Large intestine (tissue), 3 donors: Measurements from ENCODE around the gene EFNB1. TPM values are rescaled to one million over a fixed set of nuclear protein-coding genes. Genes with fewer than 3 reads are reported as not detected.

Source experiments
- DNase-seq, 2 donors: peaks; one replicate each; pipeline versions ENCODE4 v3.0.0 to v3.0.0-alpha.2; 2013
- H3K27ac ChIP-seq: one replicate; pipeline ENCODE4 v1.5.1; 2013; ENCODE audit warnings: low read length
- H3K27me3 ChIP-seq: 2 replicates; pipeline ENCODE4 v1.6.1; 2013; ENCODE audit warnings: low read length; ENCODE audit not compliant: control insufficient read depth, insufficient read depth
- H3K36me3 ChIP-seq: 2 replicates; pipeline ENCODE4 v1.6.1; 2013; ENCODE audit warnings: low read length; ENCODE audit not compliant: control insufficient read depth, insufficient read depth
- H3K4me1 ChIP-seq: one replicate; pipeline ENCODE4 v1.6.1; 2013; ENCODE audit warnings: low read length; ENCODE audit not compliant: control insufficient read depth, insufficient read depth
- H3K4me3 ChIP-seq: one replicate; pipeline ENCODE4 v1.5.1; 2013; ENCODE audit warnings: low read length
- H3K9me3 ChIP-seq: one replicate; pipeline ENCODE4 v1.6.1; 2013; ENCODE audit warnings: mild to moderate bottlenecking, low read depth, low read length, moderate library complexity; ENCODE audit not compliant: control insufficient read depth
- WGBS: methylation state at CpG from one replicate; pipeline ENCODE4 v1.1.5; 2013; ENCODE audit warnings: low lambda C conversion rate; ENCODE audit not compliant: insufficient coverage; 5-methylcytosine and 5-hydroxymethylcytosine counted together
- polyA plus RNA-seq: library from polyadenylated mRNA; unstranded; fragments of 120-200 nt; gene quantifications from one replicate; pipeline ENCODE4 v1.2.1, GENCODE V29; 2013

The EFNB1 gene
- polyA plus RNA-seq, 1 donor = 25.4 TPM

DNA sequence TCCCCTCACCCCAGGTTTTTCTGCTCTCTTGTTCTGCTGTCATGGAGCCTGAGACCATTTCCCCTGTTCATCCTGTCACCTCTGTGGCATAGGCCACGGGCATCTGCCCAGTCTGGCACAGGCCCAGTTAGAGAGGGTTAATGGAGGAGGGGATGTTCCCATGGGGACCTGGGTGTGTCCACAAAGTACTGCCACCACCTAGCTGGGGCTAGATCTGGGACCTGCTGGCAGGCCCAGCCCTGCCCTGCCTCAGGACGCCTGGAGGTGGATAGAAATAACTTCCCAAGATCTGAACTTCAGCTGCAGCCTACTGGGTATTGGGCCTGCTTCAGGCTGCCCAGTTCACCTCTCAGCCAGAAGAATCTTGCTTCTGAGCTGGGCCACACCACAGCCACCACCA is 13.5 kb downstream of the EFNB1 start:
- Histone ChIP-seq H3K4me1 (peaks cover 60% of the 10 kb centered on the region), H3K27me3 (no peaks in the 10 kb centered on the region), H3K36me3 (peaks cover 39% of the 10 kb centered on the region), H3K9me3 (peaks cover 3% of the 10 kb centered on the region), H3K27ac (peak overlapping the region; percentile 53), H3K4me3 (no peak overlapping the region)
- DNase-seq = no peak
- no CpG with 5 or more reads among the region's 2 CpGs for WGBS

DNA sequence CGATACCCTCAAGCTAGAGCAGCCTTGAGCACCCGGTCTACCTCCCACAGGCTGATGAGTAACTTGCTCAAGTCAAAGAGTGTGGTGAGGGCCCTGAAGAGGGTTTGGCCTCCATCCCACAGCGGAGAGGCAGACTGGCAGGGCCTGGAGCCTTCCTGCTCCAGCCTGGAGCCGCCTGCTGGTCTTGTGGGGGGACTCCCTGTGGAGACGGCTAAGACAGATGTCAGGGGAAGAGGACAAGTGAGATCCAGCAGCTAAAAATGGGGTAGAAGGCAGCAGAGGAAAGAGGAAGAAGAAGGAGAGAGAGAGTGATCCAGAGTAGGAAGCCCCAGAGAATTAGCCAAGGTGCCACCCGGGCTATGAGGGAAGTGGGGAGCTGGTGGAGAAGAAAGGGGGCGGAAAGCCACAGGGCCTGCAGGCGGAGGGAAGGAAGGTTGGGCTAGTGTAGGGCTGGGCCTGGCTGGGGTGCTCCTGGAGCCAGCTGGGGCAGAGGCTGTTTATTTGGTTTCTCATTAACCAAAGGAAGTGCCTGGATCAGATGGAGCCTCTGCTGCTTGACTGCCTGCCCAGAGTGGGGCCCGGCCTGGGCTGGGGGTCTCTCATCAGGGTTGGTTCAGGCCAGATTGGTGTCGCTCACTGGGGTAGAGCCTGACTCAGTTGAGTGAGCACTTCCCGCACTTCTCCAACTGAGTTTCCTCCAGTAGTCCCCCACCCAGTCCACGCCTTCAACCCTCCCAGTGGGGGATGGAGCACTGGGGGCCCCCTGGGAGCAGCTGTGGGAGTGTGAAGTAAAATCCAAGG is 14.2 kb downstream of the EFNB1 start:
- H3K9me3 ChIP-seq = peaks cover 3% of the 10 kb centered on the region
- H3K4me3 ChIP-seq = no peak overlapping the region
- H3K4me1 ChIP-seq = peaks cover 56% of the 10 kb centered on the region
- H3K36me3 ChIP-seq = peaks cover 39% of the 10 kb centered on the region
- DNase-seq = no peak
- WGBS = no CpG with 5 or more reads among the region's 12 CpGs
- H3K27me3 ChIP-seq = no peaks in the 10 kb centered on the region
- H3K27ac ChIP-seq = peak overlapping the region; percentile 53

DNA sequence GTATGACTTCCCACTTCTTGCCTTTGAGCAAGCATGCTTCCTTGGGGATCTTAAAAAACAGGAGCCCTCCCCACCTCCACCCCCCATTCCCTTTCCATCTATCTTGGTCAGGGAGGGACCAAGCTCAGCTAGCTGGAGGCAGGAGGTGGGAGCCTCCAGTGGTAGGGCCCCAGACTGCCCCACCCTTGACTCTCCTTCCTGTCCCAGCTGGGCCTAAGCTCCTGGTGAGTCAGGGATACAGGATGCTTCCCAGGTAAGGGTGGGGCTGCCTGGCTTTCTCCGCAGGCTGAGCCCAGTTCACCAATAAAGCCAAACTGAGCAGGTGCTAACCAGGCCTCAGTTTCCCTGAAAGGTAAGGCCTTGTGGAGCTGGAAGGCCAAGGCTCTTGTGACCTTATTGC is 15.2 kb downstream of the EFNB1 start:
- Histone ChIP-seq H3K4me3 (no peak overlapping the region), H3K4me1 (peaks cover 54% of the 10 kb centered on the region), H3K27ac (peak overlapping the region; percentile 38), H3K36me3 (peaks cover 34% of the 10 kb centered on the region), H3K27me3 (no peaks in the 10 kb centered on the region), H3K9me3 (peaks cover 3% of the 10 kb centered on the region)
- WGBS = no CpG with 5 or more reads among the region's 1 CpG
- DNase-seq = no peak

DNA sequence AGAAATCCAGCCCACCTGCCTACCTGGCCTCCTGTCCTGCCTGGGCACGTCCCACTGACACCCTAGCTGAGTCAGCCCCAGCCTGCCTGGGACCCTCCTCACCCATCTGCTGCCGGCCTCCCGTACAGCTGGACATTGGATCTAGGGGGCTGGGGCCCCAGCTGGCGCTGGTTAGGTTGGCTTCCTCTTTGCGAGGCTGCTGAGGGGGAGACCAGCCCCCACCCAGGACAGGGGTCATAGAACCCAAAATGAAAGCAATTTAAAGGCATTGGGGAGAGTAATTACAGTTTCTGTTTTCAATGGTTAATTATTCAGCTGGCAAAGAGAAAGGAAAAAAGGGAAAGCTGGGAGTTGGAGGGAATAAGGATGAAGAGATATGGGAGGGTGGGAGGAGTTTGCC is 15.8 kb downstream of the EFNB1 start:
- peaks cover 49% of the 10 kb centered on the region for H3K4me1 ChIP-seq
- no peaks in the 10 kb centered on the region for H3K27me3 ChIP-seq
- H3K4me3 ChIP-seq = no peak overlapping the region
- no CpG with 5 or more reads among the region's 5 CpGs for WGBS
- peaks cover 28% of the 10 kb centered on the region for H3K36me3 ChIP-seq
- no peak for DNase-seq
- peak overlapping the region; percentile 38 for H3K27ac ChIP-seq
- H3K9me3 ChIP-seq = peaks cover 3% of the 10 kb centered on the region

DNA sequence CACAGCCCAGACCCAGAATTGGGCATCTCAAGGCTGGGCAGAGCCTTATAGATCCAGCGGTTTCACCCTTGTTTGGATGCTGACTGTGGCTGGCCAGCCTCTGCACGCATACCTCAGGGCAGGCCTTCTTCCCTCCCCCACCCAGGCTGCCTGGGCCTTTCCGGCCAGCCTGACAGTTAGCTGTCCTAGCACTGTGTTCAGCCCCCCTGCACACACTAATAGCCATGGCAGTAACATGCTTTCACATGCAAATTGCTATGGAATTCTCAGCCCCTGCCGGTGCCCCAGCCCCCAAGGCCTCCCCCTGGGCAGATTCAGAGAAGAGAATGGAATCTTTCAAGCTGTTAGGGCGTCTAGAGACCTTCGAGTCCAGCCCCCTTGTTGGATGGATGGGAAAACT is 17.7 kb downstream of the EFNB1 start:
- no peak for DNase-seq
- peaks cover 40% of the 10 kb centered on the region for H3K4me1 ChIP-seq
- H3K36me3 ChIP-seq = peaks cover 9% of the 10 kb centered on the region
- no peak overlapping the region for H3K4me3 ChIP-seq
- peaks cover 3% of the 10 kb centered on the region for H3K9me3 ChIP-seq
- no CpG with 5 or more reads among the region's 6 CpGs for WGBS
- no peaks in the 10 kb centered on the region for H3K27me3 ChIP-seq
- H3K27ac ChIP-seq = no peak overlapping the region

DNA sequence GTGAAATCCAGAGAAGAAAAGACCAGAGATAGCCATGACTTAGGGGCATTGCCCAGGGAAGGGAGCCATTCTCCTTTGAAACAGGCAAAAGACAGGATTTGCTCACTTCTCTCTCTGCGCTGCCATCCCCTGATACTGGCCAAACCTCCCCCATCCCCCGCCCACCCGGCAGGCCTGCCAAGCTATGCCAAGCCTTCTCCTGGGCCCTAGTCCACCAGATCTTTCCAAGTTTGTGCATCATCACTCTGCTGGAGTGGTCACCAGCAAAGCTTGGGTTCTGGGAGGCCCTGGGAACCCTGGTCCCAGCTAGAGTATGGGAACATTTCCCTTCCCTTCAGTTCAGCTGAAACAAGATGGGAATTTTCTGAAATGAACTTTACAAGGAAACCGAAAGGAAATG is 18.4 kb downstream of the EFNB1 start:
- no peaks in the 10 kb centered on the region for H3K27me3 ChIP-seq
- WGBS = no CpG with 5 or more reads among the region's 4 CpGs
- H3K4me1 ChIP-seq = peaks cover 38% of the 10 kb centered on the region
- H3K4me3 ChIP-seq = no peak overlapping the region
- H3K27ac ChIP-seq = no peak overlapping the region
- peaks cover 9% of the 10 kb centered on the region for H3K36me3 ChIP-seq
- H3K9me3 ChIP-seq = peaks cover 3% of the 10 kb centered on the region
- no peak for DNase-seq

DNA sequence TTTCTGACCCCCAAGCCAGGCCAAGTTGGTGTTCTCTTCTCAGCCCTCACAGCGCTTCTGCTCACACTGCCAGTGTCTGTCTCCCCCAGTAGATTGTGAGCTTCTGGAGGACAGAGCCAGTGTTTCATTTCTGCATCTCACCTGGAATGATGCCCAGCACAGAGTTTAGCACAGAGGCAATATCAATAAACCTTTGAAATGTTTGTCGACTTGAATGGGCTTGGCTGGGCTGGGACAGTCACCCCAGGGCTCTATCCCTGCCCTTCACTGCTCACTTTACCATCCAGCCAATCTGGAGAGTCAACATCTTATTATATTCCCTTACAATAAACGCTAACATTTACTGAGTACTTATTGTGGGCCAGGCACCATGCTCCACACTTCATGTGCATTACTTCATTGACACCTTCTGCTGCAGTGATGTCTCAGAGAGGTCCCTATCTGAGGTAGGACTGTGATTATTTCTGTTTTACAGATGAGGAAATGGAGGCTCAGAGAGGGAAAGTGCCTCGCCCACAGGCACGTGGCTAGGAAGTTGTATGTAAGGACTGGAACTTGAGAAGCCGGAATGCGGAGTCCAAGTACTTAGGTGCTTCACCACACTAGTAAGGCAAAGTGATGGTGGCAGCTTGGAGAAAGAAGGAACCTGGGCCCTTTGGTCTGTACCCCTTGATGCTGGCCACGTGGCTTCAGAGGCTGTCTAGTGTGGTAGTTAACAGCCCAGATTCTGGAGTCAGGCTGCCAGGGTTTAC is 19.5 kb downstream of the EFNB1 start:
- H3K27ac ChIP-seq = no peak overlapping the region
- H3K9me3 ChIP-seq = no peaks in the 10 kb centered on the region
- no peak overlapping the region for H3K4me3 ChIP-seq
- peaks cover 7% of the 10 kb centered on the region for H3K36me3 ChIP-seq
- no peaks in the 10 kb centered on the region for H3K27me3 ChIP-seq
- DNase-seq = no peak
- peaks cover 26% of the 10 kb centered on the region for H3K4me1 ChIP-seq
- no CpG with 5 or more reads among the region's 8 CpGs for WGBS

DNA sequence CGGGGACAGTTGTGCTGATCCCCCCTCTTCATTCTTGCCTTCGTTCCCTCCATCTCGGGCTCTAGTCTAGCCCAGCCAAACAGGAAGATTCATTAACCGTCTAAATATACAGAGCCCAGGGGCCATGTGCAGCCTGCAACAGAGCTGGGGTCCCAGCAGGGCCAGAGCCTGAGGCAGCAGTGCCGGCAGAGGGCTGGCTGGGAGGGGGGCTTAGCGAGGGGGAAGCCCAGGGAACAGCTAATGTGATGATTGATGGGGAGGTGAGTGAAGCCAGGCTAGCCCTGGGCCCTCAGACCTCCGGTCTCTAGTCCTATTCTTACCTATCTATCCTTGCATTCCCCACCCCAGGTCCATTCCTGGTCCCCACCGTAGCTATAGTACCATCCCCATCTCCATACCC is 22.3 kb downstream of the EFNB1 start:
- no peak overlapping the region for H3K4me3 ChIP-seq
- H3K36me3 ChIP-seq = no peaks in the 10 kb centered on the region
- H3K27ac ChIP-seq = no peak overlapping the region
- no peaks in the 10 kb centered on the region for H3K27me3 ChIP-seq
- H3K4me1 ChIP-seq = no peaks in the 10 kb centered on the region
- H3K9me3 ChIP-seq = no peaks in the 10 kb centered on the region
- no CpG with 5 or more reads among the region's 8 CpGs for WGBS
- no peak for DNase-seq

DNA sequence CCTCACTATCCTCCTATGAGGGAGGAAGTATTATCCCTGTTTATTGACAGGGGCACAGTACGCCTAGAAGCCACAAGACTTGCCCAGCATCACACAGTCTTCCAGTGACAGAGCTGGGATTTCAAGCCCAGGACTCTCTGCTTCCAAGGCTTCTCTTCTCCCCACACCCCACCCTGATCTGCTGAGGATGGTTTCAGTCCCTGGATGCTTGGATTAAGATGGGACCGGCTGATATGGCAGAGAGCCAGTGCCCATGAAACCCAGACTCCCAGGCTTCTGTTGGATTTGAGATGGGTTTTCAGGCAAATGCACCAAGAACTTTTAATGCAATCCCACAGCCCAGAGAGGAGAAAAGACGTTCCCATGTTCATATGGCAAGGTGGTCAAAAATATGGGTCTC is 23.2 kb downstream of the EFNB1 start:
- WGBS = no CpG with 5 or more reads among the region's 3 CpGs
- Histone ChIP-seq H3K27me3 (no peaks in the 10 kb centered on the region), H3K36me3 (no peaks in the 10 kb centered on the region), H3K9me3 (no peaks in the 10 kb centered on the region), H3K4me1 (no peaks in the 10 kb centered on the region), H3K4me3 (no peak overlapping the region), H3K27ac (no peak overlapping the region)
- DNase-seq = no peak

DNA sequence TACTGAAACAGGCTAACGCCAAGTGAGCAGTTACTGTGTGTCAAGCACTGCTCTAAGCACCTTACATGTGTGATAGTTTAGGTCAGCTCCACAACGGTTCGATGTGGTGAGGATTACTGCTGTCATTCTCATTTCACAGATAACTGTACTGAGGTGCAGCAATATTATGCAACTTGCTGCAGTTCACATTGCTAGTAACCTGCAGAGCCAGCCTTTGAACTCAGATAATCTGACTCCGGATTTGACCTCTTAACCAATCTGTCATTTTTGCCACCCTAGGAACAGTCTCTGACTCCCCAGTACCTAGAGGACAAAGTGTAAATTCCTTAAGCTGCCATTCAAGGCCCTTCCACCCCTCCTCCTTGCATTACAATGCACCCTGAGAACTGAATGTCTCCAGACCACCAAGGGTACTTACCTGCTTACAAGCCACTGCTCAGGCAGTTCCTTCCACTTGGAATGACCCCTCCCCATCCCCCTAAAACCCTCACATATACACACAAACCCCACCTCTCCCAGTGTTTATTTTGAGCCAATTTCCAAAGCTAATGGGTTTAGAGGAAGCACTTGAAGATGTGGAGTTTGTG is 24.9 kb downstream of the EFNB1 start:
- DNase-seq = peak in 1 of 2 donors; percentile 66
- Histone ChIP-seq H3K9me3 (no peaks in the 10 kb centered on the region), H3K27ac (no peak overlapping the region), H3K4me1 (no peaks in the 10 kb centered on the region), H3K36me3 (no peaks in the 10 kb centered on the region), H3K27me3 (no peaks in the 10 kb centered on the region), H3K4me3 (no peak overlapping the region)
- no CpG with 5 or more reads among the region's 4 CpGs for WGBS
